ENCODE measurements around the gene DNAJA2. TPM values are rescaled to one million over a fixed set of nuclear protein-coding genes. Genes with fewer than 3 reads are reported as not detected.
A peak's percentile ranks its signal among the peaks of the same experiment; 100 is the strongest.

The DNAJA2 gene
- total RNA-seq, 2 donors from 2014 or later: 73.8 to 74.9 TPM

- H3K4me1 Mint-ChIP-seq: peaks cover 14% of the 10 kb centered on the region
- DNase-seq (no peak), ATAC-seq (no peak)
- no peaks in the 10 kb centered on the region for H3K27me3 Mint-ChIP-seq
- peaks cover 3% of the 10 kb centered on the region for H3K36me3 Mint-ChIP-seq (ENCODE audit: low read depth)
- no peak overlapping the region for H3K27ac Mint-ChIP-seq
- no peaks in the 10 kb centered on the region for H3K9me3 ChIP-seq (ENCODE audit: control insufficient read depth, low read length, poor library complexity, severe bottlenecking)
- no peak overlapping the region for H3K4me3 Mint-ChIP-seq
Observed at GRCh38 chr16:46915483-46916025, 57.9 kb downstream of the DNAJA2 start.

- no peaks in the 10 kb centered on the region for H3K9me3 ChIP-seq (ENCODE audit: control insufficient read depth, low read length, poor library complexity, severe bottlenecking)
- H3K4me1 Mint-ChIP-seq: peaks cover 13% of the 10 kb centered on the region
- DNase-seq: no peak
- ATAC-seq: no peak
- no peaks in the 10 kb centered on the region for H3K27me3 Mint-ChIP-seq
- H3K36me3 Mint-ChIP-seq (ENCODE audit: low read depth): peaks cover 3% of the 10 kb centered on the region
- H3K4me3 Mint-ChIP-seq: no peak overlapping the region
- no peak overlapping the region for H3K27ac Mint-ChIP-seq
Observed at GRCh38 chr16:46914556-46915201, 58.8 kb downstream of the DNAJA2 start.

GRCh38 chr16:46911650-46912049, 61.8 kb downstream of the DNAJA2 start:
- H3K27me3 Mint-ChIP-seq: no peaks in the 10 kb centered on the region
- H3K27ac Mint-ChIP-seq: no peak overlapping the region
- DNase-seq (no peak), ATAC-seq (no peak)
- H3K9me3 ChIP-seq (ENCODE audit: control insufficient read depth, low read length, poor library complexity, severe bottlenecking): no peaks in the 10 kb centered on the region
- H3K4me1 Mint-ChIP-seq: peaks cover 6% of the 10 kb centered on the region
- H3K36me3 Mint-ChIP-seq (ENCODE audit: low read depth): no peaks in the 10 kb centered on the region
- no peak overlapping the region for H3K4me3 Mint-ChIP-seq

- Mint-ChIP-seq H3K27ac (no peak overlapping the region), H3K27me3 (no peaks in the 10 kb centered on the region), H3K4me3 (no peak overlapping the region), H3K4me1 (peaks cover 6% of the 10 kb centered on the region), H3K36me3 (ENCODE audit: low read depth) (no peaks in the 10 kb centered on the region)
- DNase-seq (no peak), ATAC-seq (no peak)
- H3K9me3 ChIP-seq (ENCODE audit: control insufficient read depth, low read length, poor library complexity, severe bottlenecking): no peaks in the 10 kb centered on the region
Observed at GRCh38 chr16:46911038-46911437, 62.4 kb downstream of the DNAJA2 start.

GRCh38 chr16:46908540-46909372, 64.7 kb downstream of the DNAJA2 start:
- peak; percentile 47 for ATAC-seq

GRCh38 chr16:46907061-46907774, 66.3 kb downstream of the DNAJA2 start:
- H3K4me1 Mint-ChIP-seq: peaks cover 7% of the 10 kb centered on the region
- ATAC-seq: no peak
- no peak overlapping the region for H3K4me3 Mint-ChIP-seq
- H3K27ac Mint-ChIP-seq: peak overlapping the region; percentile 39
- H3K36me3 Mint-ChIP-seq (ENCODE audit: low read depth): no peaks in the 10 kb centered on the region
- no peaks in the 10 kb centered on the region for H3K27me3 Mint-ChIP-seq
- DNase-seq: no peak
- H3K9me3 ChIP-seq (ENCODE audit: control insufficient read depth, low read length, poor library complexity, severe bottlenecking): no peaks in the 10 kb centered on the region

More at GRCh38 chr16:46908540-46909372, 64.7 kb downstream of the DNAJA2 start:
- Mint-ChIP-seq H3K27ac (no peak overlapping the region), H3K4me1 (peaks cover 7% of the 10 kb centered on the region), H3K36me3 (ENCODE audit: low read depth) (no peaks in the 10 kb centered on the region), H3K4me3 (no peak overlapping the region), H3K27me3 (no peaks in the 10 kb centered on the region)
- no peaks in the 10 kb centered on the region for H3K9me3 ChIP-seq (ENCODE audit: control insufficient read depth, low read length, poor library complexity, severe bottlenecking)
- peak; percentile 33 to 46 (median 46) for DNase-seq

GRCh38 chr16:46906360-46907060, 67.0 kb downstream of the DNAJA2 start:
- Mint-ChIP-seq H3K36me3 (ENCODE audit: low read depth) (no peaks in the 10 kb centered on the region), H3K4me3 (no peak overlapping the region), H3K27me3 (no peaks in the 10 kb centered on the region), H3K4me1 (peaks cover 7% of the 10 kb centered on the region), H3K27ac (no peak overlapping the region)
- DNase-seq (no peak), ATAC-seq (no peak)
- no peaks in the 10 kb centered on the region for H3K9me3 ChIP-seq (ENCODE audit: control insufficient read depth, low read length, poor library complexity, severe bottlenecking)

Other genes starting within 250 kb of the DNAJA2 start
- gene MYLK3, start 225.3 kb downstream of the DNAJA2 start, total RNA-seq: not detected
- gene C16orf87, start 142.5 kb downstream of the DNAJA2 start, total RNA-seq: 10 to 100 TPM; 12.4 to 20.3 TPM
- gene GPT2, start 89.3 kb downstream of the DNAJA2 start, total RNA-seq: under 1 TPM; 0.23 to 0.60 TPM
- gene NETO2, start 170.3 kb upstream of the DNAJA2 start, total RNA-seq: 1 to 10 TPM; 5.3 to 5.8 TPM